Uterus (tissue), 2 donors: ENCODE results near the gene NCLN.

ENCODE experiments used
- POLR2A ChIP-seq, 2 donors: fragments of 450-650 bp; IDR thresholded peaks; one replicate each; pipeline ENCODE4 v1.6.1; 2016; ENCODE audit warnings: antibody characterized with exemption in 2 of 2, mild to moderate bottlenecking in 1 of 2, moderate library complexity in 1 of 2
- TF ChIP-seq, protein P1 (sequence below), 4 experiments: fragments of 200-600 bp in 2 of 4; fragments of 450-650 bp in 2 of 4; sonication (generic) in 2 of 4; IDR thresholded peaks; one replicate each; pipeline ENCODE4 v1.5.1; 2016 to 2019; ENCODE audit warnings: antibody characterized with exemption in 4 of 4, mild to moderate bottlenecking in 2 of 4, moderate library complexity in 1 of 4

DNA sequence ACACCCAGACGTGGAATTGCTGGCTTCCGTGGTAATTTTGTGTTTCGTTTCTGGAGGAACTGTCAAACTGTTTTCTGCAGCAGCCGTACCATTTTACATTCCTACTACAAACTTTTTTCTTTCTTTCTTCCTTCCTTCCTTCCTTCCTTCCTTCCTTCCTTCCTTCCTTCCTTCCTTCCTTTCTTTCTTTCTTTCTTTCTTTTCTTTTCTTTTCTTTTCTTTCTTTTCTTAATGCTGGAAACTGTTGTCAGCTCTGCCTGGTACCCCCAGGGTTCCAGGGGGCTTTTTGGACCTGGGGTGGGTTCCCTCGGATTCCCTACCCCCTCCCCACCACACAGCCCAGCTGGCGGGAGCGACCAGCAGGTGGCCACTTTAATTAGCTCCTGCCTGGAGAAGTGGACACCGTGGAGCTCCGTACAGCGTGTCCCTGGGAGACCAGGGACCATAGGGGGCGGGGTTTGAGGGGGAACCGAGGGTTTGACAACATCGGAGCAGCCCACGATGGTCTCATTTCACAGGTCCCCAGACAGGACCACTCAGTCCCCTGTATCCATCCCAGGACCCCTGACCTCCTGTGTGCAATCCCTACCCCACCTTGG lies 63.1 kb downstream of the NCLN start:
- TF ChIP-seq, protein P1, sequence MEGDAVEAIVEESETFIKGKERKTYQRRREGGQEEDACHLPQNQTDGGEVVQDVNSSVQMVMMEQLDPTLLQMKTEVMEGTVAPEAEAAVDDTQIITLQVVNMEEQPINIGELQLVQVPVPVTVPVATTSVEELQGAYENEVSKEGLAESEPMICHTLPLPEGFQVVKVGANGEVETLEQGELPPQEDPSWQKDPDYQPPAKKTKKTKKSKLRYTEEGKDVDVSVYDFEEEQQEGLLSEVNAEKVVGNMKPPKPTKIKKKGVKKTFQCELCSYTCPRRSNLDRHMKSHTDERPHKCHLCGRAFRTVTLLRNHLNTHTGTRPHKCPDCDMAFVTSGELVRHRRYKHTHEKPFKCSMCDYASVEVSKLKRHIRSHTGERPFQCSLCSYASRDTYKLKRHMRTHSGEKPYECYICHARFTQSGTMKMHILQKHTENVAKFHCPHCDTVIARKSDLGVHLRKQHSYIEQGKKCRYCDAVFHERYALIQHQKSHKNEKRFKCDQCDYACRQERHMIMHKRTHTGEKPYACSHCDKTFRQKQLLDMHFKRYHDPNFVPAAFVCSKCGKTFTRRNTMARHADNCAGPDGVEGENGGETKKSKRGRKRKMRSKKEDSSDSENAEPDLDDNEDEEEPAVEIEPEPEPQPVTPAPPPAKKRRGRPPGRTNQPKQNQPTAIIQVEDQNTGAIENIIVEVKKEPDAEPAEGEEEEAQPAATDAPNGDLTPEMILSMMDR (IDR thresholded peaks at IDR 0.05), result no peak
- no peak for TF ChIP-seq POLR2A (IDR thresholded peaks at IDR 0.05)
